ENCODE results near the gene MYO19. TPM values are rescaled to one million over a fixed set of nuclear protein-coding genes. Genes with fewer than 3 reads are reported as not detected.
A peak's percentile ranks its signal among the peaks of the same experiment; 100 is the strongest.

The MYO19 gene
- total and polyA plus RNA-seq, 9 of the 15 experiments (the other 6 are each of a cell fraction or from before 2014, with no cell fraction given): 21.6 to 176 (median 129) TPM

DNA sequence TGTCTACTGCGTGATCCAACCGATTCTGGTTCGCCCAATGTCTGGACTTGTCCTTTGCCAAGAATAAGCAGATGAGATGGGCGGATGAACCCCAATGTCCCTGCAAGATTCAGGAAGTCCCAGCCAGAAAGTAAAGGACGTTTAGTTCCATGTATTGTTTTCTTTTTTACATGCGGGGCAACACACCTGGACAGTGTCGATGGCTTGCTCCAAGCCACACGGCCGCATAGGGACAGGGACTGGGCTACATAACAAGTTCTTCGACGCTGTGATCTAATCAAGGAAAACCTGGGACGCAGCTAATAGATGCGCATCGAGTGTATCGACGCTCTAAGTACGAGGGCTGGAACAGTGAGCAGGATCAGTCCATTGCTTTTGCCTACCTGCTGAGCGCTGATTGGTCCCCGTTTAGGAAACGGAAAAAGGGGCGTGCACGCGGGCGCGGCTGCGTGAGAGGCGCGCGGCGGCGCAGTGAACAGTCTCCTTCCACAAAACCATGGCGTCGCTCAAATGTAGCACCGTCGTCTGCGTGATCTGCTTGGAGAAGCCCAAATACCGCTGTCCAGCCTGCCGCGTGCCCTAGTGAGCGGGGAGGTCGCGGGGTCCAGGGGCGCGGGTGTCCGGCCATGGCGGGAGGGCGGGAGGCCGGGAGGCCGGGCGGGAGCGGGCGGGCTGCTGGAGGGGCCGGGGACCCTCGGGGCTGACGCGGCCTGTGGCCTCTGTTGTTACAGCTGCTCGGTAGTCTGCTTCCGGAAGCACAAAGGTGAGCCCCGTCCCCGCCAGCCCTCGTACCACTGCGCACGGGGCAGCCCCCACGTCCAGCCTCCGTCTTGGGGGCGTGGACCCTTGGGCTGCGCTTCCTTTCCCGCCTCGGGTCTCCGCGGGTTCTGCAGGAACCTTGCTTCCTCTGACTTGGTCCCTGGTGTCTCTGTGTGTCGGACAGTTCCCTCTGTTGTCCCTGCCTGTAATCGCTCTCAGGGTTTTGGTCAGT is 48.2 kb downstream of the MYO19 start, which contains the start of gene ZNHIT3 (continued):
- TF ChIP-seq ZBTB17 (CRISPR knock-in tag; IDR thresholded peaks at IDR 0.05): peak; percentile 100
- TF ChIP-seq, protein P1, sequence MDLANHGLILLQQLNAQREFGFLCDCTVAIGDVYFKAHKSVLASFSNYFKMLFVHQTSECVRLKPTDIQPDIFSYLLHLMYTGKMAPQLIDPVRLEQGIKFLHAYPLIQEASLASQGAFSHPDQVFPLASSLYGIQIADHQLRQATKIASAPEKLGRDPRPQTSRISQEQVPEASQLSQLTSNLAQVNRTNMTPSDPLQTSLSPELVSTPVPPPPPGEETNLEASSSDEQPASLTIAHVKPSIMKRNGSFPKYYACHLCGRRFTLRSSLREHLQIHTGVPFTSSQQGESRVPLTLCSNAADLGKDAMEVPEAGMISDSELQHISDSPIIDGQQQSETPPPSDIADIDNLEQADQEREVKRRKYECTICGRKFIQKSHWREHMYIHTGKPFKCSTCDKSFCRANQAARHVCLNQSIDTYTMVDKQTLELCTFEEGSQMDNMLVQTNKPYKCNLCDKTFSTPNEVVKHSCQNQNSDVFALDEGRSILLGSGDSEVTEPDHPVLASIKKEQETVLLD (IDR thresholded peaks at IDR 0.05): peak; percentile 85
- TF ChIP-seq, protein P2, sequence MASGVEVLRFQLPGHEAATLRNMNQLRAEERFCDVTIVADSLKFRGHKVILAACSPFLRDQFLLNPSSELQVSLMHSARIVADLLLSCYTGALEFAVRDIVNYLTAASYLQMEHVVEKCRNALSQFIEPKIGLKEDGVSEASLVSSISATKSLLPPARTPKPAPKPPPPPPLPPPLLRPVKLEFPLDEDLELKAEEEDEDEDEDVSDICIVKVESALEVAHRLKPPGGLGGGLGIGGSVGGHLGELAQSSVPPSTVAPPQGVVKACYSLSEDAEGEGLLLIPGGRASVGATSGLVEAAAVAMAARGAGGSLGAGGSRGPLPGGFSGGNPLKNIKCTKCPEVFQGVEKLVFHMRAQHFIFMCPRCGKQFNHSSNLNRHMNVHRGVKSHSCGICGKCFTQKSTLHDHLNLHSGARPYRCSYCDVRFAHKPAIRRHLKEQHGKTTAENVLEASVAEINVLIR (CRISPR knock-in tag; IDR thresholded peaks at IDR 0.05): no peak
- no peak for TF ChIP-seq CHD4 (IDR thresholded peaks at IDR 0.05; ENCODE audit: insufficient read depth, insufficient replicate concordance, low read depth, low read length, poor library complexity, severe bottlenecking)
- TF ChIP-seq HNRNPL (IDR thresholded peaks at IDR 0.05; ENCODE audit: low read depth, low read length): no peak
- TF ChIP-seq ZNF431 (CRISPR knock-in tag; IDR thresholded peaks at IDR 0.05): no peak; the same call in 1 of the 2 replicates
- TF ChIP-seq SRSF7 (optimal IDR thresholded peaks at IDR 0.05; ENCODE audit: low read depth, low read length): no peak
- TF ChIP-seq MCM5 (IDR thresholded peaks at IDR 0.05; ENCODE audit: low read depth): no peak
- TF ChIP-seq, protein P3, sequence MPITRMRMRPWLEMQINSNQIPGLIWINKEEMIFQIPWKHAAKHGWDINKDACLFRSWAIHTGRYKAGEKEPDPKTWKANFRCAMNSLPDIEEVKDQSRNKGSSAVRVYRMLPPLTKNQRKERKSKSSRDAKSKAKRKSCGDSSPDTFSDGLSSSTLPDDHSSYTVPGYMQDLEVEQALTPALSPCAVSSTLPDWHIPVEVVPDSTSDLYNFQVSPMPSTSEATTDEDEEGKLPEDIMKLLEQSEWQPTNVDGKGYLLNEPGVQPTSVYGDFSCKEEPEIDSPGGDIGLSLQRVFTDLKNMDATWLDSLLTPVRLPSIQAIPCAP (CRISPR knock-in tag; IDR thresholded peaks at IDR 0.05; ENCODE audit: borderline replicate concordance): no peak
- peak; percentile 80 to 82; a peak in 2 of 4 replicates for TF ChIP-seq SIN3A (IDR thresholded peaks at IDR 0.05; ENCODE audit: borderline replicate concordance in 2 of 2, control insufficient read depth in 1 of 2, low read depth in 2 of 2, low read length in 2 of 2)
- TF ChIP-seq, protein P4, sequence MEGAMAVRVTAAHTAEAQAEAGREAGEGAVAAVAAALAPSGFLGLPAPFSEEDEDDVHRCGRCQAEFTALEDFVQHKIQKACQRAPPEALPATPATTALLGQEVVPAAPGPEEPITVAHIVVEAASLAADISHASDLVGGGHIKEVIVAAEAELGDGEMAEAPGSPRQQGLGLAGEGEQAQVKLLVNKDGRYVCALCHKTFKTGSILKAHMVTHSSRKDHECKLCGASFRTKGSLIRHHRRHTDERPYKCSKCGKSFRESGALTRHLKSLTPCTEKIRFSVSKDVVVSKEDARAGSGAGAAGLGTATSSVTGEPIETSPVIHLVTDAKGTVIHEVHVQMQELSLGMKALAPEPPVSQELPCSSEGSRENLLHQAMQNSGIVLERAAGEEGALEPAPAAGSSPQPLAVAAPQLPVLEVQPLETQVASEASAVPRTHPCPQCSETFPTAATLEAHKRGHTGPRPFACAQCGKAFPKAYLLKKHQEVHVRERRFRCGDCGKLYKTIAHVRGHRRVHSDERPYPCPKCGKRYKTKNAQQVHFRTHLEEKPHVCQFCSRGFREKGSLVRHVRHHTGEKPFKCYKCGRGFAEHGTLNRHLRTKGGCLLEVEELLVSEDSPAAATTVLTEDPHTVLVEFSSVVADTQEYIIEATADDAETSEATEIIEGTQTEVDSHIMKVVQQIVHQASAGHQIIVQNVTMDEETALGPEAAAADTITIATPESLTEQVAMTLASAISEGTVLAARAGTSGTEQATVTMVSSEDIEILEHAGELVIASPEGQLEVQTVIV (CRISPR knock-in tag; IDR thresholded peaks at IDR 0.05; ENCODE audit: borderline replicate concordance): no peak
- TF ChIP-seq CBFB (CRISPR knock-in tag; IDR thresholded peaks at IDR 0.05): no peak
- no peak for TF ChIP-seq ETV6 (IDR thresholded peaks at IDR 0.05; ENCODE audit: borderline replicate concordance in 1 of 2, low read depth in 2 of 2, low read length in 1 of 2)
- TF ChIP-seq ETV6 (CRISPR knock-in tag; IDR thresholded peaks at IDR 0.05; ENCODE audit: borderline replicate concordance): no peak
- no peak for TF ChIP-seq PTBP1 (IDR thresholded peaks at IDR 0.05; ENCODE audit: low read depth, low read length)
- TF ChIP-seq, protein P5, sequence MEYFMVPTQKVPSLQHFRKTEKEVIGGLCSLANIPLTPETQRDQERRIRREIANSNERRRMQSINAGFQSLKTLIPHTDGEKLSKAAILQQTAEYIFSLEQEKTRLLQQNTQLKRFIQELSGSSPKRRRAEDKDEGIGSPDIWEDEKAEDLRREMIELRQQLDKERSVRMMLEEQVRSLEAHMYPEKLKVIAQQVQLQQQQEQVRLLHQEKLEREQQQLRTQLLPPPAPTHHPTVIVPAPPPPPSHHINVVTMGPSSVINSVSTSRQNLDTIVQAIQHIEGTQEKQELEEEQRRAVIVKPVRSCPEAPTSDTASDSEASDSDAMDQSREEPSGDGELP (CRISPR knock-in tag; IDR thresholded peaks at IDR 0.05; ENCODE audit: borderline replicate concordance): peak; percentile 82; the same call in 1 of the 2 replicates

Data from K562 (cell line).